Esophagus squamous epithelium (tissue), 5 donors: ENCODE data around the gene SIGLEC12. TPM values are rescaled to one million over a fixed set of nuclear protein-coding genes. Genes with fewer than 3 reads are reported as not detected.

Source experiments
- DNase-seq: peaks from one replicate; lab custom pipeline; 2025; lab: John Stamatoyannopoulos, UW
- H3K27ac ChIP-seq, 4 donors: fragments of 200-600 bp; sonication (generic); one replicate each; pipeline ENCODE4 v1.5.1; 2016 to 2019; ENCODE audit warnings: mild to moderate bottlenecking in 1 of 4
- H3K27me3 ChIP-seq, 4 donors: fragments of 200-600 bp; sonication (generic); 1 replicate in 3 of 4; 2 replicates in 1 of 4; pipeline versions ENCODE4 v1.5.1 to v1.6.0; 2017 to 2021; ENCODE audit warnings: antibody characterized with exemption in 1 of 4
- H3K36me3 ChIP-seq, 3 donors: fragments of 200-600 bp; sonication (generic); one replicate each; pipeline ENCODE4 v1.5.1; 2016 to 2019
- H3K4me1 ChIP-seq, 3 donors: fragments of 200-600 bp; sonication (generic); one replicate each; pipeline ENCODE4 v1.5.1; 2017 to 2019
- H3K4me3 ChIP-seq, 4 donors: fragments of 200-600 bp; sonication (generic); 1 replicate in 3 of 4; 2 replicates in 1 of 4; pipeline ENCODE4 v1.5.1; 2016 to 2019; ENCODE audit warnings: mild to moderate bottlenecking in 2 of 4, moderate library complexity in 1 of 4
- H3K9me3 ChIP-seq, 3 donors: fragments of 200-600 bp; sonication (generic); one replicate each; pipeline ENCODE4 v1.5.1; 2016 to 2019
- CTCF ChIP-seq, 6 experiments: fragments of 450-650 bp in 4 of 6; fragments of 200-600 bp in 2 of 6; sonication (generic) in 2 of 6; IDR thresholded peaks; one replicate each; pipeline ENCODE4 v1.5.1; 2016 to 2019; ENCODE audit warnings: antibody characterized with exemption in 6 of 6, mild to moderate bottlenecking in 4 of 6, moderate library complexity in 4 of 6
- POLR2A ChIP-seq, 4 donors: fragments of 450-650 bp; IDR thresholded peaks; one replicate each; pipeline ENCODE4 v1.6.1; 2017; ENCODE audit warnings: antibody characterized with exemption in 4 of 4, mild to moderate bottlenecking in 4 of 4, moderate library complexity in 3 of 4
- WGBS, 2 donors: methylation state at CpG; one replicate each; pipeline ENCODE4 v1.1.5; 2018; 5-methylcytosine and 5-hydroxymethylcytosine counted together
- intact Hi-C: fragments of 100-400 bp; cut with DNase I; formaldehyde crosslinking; loops from one replicate; pipeline ENCODE4 v1.15.0; 2022
- total RNA-seq, 4 donors: library from RNA; depleted of rRNA; stranded (reverse); fragments of >200 nt; gene quantifications; one replicate each; pipeline ENCODE4 v1.1.0, GENCODE V29; 2016
- donor health status: DM: yes; HTN: yes; CAD: no.

SIGLEC12 gene
- total RNA-seq, 4 donors from 2014 or later = 0.22 to 0.91 TPM; not detected in 2

- Histone ChIP-seq H3K9me3 (no peaks in the 10 kb centered on the region), H3K27me3 (peaks cover 0 to 62% (median 0%) of the 10 kb centered on the region in 4 donors), H3K4me3 (no peak overlapping the region), H3K27ac (no peak overlapping the region), H3K4me1 (no peaks in the 10 kb centered on the region), H3K36me3 (no peaks in the 10 kb centered on the region)
- no peak for TF ChIP-seq POLR2A (IDR thresholded peaks at IDR 0.05)
- no peak for TF ChIP-seq CTCF (IDR thresholded peaks at IDR 0.05)
- 64 to 69% methylated on average over 4 to 5 of the region's 5 CpGs for WGBS, 2 donors
- no peak for DNase-seq
- intact Hi-C loops = no loop called here
Measured at GRCh38 chr19:51548213-51548651, 46.6 kb upstream of the SIGLEC12 start.

GRCh38 chr19:51547397-51548212 lies 46.0 kb upstream of the SIGLEC12 start:
- Histone ChIP-seq H3K4me3 (no peak overlapping the region), H3K4me1 (no peaks in the 10 kb centered on the region), H3K27me3 (peaks cover 0 to 68% (median 0%) of the 10 kb centered on the region in 4 donors), H3K27ac (no peak overlapping the region), H3K36me3 (no peaks in the 10 kb centered on the region), H3K9me3 (no peaks in the 10 kb centered on the region)
- no peak for DNase-seq
- TF ChIP-seq CTCF (IDR thresholded peaks at IDR 0.05) (no peak), POLR2A (IDR thresholded peaks at IDR 0.05) (no peak)
- intact Hi-C loops = no loop called here
- 33 to 34% methylated on average over 6 to 7 of the region's 7 CpGs for WGBS, 2 donors

GRCh38 chr19:51546650-51547396 lies 45.2 kb upstream of the SIGLEC12 start:
- Histone ChIP-seq H3K4me1 (no peaks in the 10 kb centered on the region), H3K9me3 (no peaks in the 10 kb centered on the region), H3K27ac (no peak overlapping the region), H3K36me3 (no peaks in the 10 kb centered on the region), H3K4me3 (no peak overlapping the region), H3K27me3 (peaks cover 0 to 65% (median 0%) of the 10 kb centered on the region in 4 donors)
- no peak for TF ChIP-seq POLR2A (IDR thresholded peaks at IDR 0.05)
- TF ChIP-seq CTCF (IDR thresholded peaks at IDR 0.05) = no peak
- intact Hi-C loops = no loop called here
- DNase-seq = no peak
- WGBS, 2 donors = 45 to 51% methylated on average over 9 to 10 of the region's 10 CpGs

GRCh38 chr19:51546107-51546649 lies 44.6 kb upstream of the SIGLEC12 start:
- DNase-seq = no peak
- intact Hi-C loops = no loop called here
- 50 to 57% methylated on average over 4 to 5 of the region's 5 CpGs for WGBS, 2 donors
- Histone ChIP-seq H3K4me3 (no peak overlapping the region), H3K36me3 (no peaks in the 10 kb centered on the region), H3K27ac (no peak overlapping the region), H3K9me3 (no peaks in the 10 kb centered on the region), H3K27me3 (peaks cover 0 to 60% (median 0%) of the 10 kb centered on the region in 4 donors), H3K4me1 (no peaks in the 10 kb centered on the region)
- TF ChIP-seq CTCF (IDR thresholded peaks at IDR 0.05) (no peak), POLR2A (IDR thresholded peaks at IDR 0.05) (no peak)
